ENCODE data around the gene MRGPRX2.

MRGPRX2 gene

DNA sequence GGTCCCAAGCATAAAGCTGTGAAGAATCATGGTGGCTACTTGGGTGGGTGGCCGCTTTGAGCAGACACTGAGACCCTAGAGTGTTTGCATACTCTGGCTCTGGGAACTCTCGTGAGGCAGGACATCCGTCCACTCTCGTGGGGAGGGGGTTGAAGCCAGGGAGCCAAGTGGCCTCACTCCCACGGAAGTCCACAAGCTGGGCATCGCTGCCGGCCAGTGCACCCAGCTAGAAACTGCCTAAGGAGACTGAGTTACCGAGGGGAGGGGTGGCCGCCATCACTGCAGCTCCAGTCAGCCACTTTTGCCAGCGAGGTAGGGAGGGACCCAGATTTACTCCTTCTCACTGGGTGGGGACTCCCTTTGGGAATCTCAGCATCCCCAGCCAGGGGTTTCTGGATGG lies 20.5 kb downstream of the MRGPRX2 start:
- TF ChIP-seq, protein P1, sequence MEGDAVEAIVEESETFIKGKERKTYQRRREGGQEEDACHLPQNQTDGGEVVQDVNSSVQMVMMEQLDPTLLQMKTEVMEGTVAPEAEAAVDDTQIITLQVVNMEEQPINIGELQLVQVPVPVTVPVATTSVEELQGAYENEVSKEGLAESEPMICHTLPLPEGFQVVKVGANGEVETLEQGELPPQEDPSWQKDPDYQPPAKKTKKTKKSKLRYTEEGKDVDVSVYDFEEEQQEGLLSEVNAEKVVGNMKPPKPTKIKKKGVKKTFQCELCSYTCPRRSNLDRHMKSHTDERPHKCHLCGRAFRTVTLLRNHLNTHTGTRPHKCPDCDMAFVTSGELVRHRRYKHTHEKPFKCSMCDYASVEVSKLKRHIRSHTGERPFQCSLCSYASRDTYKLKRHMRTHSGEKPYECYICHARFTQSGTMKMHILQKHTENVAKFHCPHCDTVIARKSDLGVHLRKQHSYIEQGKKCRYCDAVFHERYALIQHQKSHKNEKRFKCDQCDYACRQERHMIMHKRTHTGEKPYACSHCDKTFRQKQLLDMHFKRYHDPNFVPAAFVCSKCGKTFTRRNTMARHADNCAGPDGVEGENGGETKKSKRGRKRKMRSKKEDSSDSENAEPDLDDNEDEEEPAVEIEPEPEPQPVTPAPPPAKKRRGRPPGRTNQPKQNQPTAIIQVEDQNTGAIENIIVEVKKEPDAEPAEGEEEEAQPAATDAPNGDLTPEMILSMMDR (IDR thresholded peaks at IDR 0.05; ENCODE audit: low read depth, low read length): no peak
- H3K4me3 ChIP-seq (ENCODE audit: low read depth, low read length): no peak overlapping the region
- in situ Hi-C loops (cut with HindIII; ENCODE audit: low sequenced_read_pairs): no loop called here
- DNase-seq (ENCODE audit: low read depth, low spot score): no peak

DNA sequence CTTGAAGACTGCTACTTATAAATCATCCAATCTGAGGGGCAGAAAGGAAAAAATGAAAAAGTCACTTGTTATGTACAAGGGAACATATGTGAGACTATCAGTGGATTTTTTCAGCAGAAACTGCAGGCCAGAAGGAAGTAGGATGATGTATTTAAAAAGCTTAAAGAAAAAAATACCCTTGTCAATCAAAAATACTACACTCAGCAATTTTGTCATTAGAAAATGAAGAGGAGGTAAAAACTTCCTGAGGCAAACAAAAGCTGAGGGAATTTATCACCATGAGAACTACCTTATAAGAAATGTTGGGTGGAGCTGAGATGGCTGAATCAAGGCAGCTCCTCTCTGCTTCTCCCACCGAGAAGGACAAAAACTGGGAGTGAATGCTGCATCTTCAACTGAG lies 21.1 kb downstream of the MRGPRX2 start:
- TF ChIP-seq, protein P1 (IDR thresholded peaks at IDR 0.05; ENCODE audit: low read depth, low read length): no peak
- DNase-seq (ENCODE audit: low read depth, low spot score): no peak
- no peak overlapping the region for H3K4me3 ChIP-seq (ENCODE audit: low read depth, low read length)
- in situ Hi-C loops (cut with HindIII; ENCODE audit: low sequenced_read_pairs): no loop called here

DNA sequence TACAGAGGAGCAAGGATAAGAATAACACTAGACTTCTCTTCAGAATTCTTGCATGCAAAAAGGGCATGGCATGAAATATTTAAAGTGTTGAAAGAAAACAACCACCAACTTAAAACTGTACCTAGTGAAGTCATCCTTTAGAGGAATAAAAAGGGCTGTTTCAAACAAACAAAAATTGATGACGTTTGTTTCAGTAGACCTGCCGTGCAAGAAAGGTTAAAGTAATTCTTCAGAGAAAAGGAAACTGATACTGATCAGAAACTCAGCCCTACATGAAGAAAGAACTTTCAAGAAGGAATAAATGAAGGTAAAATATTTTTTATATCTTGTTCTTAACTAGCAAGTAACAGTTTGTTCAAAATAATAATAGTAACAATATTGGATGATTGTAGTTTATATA lies 27.5 kb downstream of the MRGPRX2 start:
- in situ Hi-C loops (cut with HindIII; ENCODE audit: low sequenced_read_pairs): no loop called here
- no peak overlapping the region for H3K4me3 ChIP-seq (ENCODE audit: low read depth, low read length)
- TF ChIP-seq, protein P1 (IDR thresholded peaks at IDR 0.05; ENCODE audit: low read depth, low read length): no peak
- DNase-seq (ENCODE audit: low read depth, low spot score): no peak

DNA sequence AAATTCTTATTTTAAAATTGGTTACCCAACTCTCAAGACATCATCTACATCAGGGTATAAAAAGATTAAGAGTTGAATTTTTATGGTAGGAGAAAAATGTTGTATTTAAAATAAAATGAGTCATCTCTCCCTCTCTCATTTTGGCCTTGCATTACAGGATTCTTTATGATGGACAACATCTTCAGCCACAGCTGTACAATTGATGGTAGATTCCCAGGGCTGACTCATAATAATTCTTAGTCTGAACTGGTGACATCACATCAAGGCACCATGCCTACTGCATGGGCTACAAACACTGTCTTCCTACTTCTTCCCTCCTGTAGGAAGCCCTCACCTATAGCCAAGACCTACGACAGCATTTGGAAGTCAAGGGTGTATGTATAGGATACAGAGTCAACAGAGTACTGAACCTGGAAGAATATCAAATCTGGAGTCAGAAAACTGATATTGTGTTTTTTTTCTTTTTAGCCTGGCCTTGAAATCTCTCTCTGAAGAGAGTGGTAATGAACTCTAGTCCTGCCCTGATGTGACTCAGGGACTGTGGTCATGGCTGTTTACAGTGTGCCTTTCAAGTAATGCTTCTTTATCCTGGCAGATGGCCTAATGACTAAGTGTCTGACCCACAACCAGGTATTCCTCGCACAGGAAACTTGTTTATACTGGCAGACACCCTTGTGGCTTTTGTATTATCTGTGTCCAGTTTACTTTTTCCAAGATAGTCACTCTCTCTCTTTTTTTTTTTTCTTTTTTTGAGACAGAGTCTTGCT lies 32.5 kb downstream of the MRGPRX2 start:
- no peak overlapping the region for H3K4me3 ChIP-seq (ENCODE audit: low read depth, low read length)
- TF ChIP-seq, protein P1 (IDR thresholded peaks at IDR 0.05; ENCODE audit: low read depth, low read length): no peak

DNA sequence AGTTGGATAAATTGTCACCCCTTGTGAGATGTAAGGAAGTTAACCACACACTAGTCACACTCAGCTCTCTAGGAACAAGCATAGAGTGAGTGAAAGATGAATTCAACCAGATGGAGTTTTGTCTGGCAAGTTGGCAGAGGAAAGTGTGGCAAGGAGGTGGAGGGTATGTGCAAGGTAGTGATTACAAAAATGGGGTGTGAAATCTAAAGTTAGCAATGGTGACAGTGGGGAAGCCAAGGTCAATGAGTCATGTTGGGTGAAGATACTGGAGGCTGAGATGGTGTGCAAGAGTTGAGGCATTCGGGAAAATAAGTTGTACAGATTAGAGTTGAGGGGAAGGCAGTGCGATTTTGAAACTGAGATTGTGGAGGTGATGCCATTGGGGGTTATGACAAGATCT lies 33.7 kb downstream of the MRGPRX2 start:
- no peak overlapping the region for H3K4me3 ChIP-seq (ENCODE audit: low read depth, low read length)
- DNase-seq (ENCODE audit: low read depth, low spot score): no peak
- TF ChIP-seq, protein P1 (IDR thresholded peaks at IDR 0.05; ENCODE audit: low read depth, low read length): no peak
- in situ Hi-C loops (cut with HindIII; ENCODE audit: low sequenced_read_pairs): no loop called here

More for the DNA sequence above, 32.5 kb downstream of the MRGPRX2 start:
- DNase-seq (ENCODE audit: low read depth, low spot score): peak; percentile 88
- in situ Hi-C loops (cut with HindIII; ENCODE audit: low sequenced_read_pairs): no loop called here

DNA sequence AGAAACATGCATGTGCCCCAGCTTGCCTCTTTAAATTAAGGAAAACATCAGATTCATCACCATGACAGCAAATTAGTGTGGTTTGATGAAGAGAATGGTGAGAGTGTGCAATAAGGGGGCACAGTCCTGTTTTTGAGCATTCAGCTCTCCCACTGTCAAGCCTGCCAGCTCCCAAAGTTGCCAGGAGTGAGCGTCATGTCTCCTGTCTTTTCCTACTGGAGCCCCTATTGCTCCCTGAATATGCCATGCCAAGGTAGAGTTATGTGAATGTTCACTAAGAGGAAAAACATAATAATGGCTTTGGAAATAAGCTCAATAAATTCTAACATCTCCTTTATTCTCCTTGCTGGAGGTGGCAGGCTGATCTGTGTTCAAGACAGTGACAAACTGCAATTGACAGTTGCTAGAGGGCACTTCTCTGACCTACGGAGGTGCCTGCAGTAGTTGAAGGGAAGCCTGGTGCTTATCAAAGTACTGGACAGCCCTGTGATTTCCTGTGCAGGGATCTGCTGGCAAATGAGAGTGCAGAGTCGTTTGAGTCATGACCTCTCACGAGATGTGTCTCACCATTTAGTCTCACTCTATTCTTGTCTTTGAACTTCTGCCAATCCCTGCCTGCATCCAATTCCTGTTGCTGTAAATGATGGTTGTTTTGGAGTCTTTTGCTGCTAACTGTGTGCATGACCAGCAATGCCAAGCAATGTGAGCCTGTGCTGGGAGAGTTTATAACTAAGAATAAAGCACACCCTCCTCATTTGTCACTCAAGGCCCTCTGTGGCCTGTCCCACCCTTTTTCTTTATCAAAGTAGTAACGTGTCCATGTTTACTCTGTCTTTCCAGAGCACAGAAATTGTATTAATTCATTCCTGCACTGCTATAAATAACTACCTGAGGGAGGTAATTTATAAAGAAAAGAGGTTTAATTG lies 34.8 kb downstream of the MRGPRX2 start:
- in situ Hi-C loops (cut with HindIII; ENCODE audit: low sequenced_read_pairs): no loop called here
- no peak overlapping the region for H3K4me3 ChIP-seq (ENCODE audit: low read depth, low read length)
- no peak for DNase-seq (ENCODE audit: low read depth, low spot score)
- TF ChIP-seq, protein P1 (IDR thresholded peaks at IDR 0.05; ENCODE audit: low read depth, low read length): no peak
